Stimulated activated CD4-positive, alpha-beta T cell treated with anti-CD3 and anti-CD28 coated beads, Interleukin-1b, Interleukin-23, amount 100 ng/mL, for 4 hours (primary cell): ENCODE results near the gene NKAIN2.

Experiments
- DNase-seq, 2 donors: peaks; one replicate each; pipeline ENCODE4 v3.0.0-alpha.2; 2020; ENCODE audit warnings: low read depth in 2 of 2

NKAIN2 gene

GRCh38 chr6:124029567-124029966, 225.9 kb downstream of the NKAIN2 start:
- DNase-seq: no peak

- DNase-seq: no peak
Observed at GRCh38 chr6:124033501-124033900, 229.8 kb downstream of the NKAIN2 start.

GRCh38 chr6:124036384-124036783, 232.7 kb downstream of the NKAIN2 start:
- no peak for DNase-seq

GRCh38 chr6:124040655-124041054, 237.0 kb downstream of the NKAIN2 start:
- no peak for DNase-seq

- no peak for DNase-seq
Observed at GRCh38 chr6:124052120-124052519, 248.5 kb downstream of the NKAIN2 start.

GRCh38 chr6:124053315-124053714, 249.7 kb downstream of the NKAIN2 start:
- DNase-seq: no peak

- DNase-seq: no peak
Observed at GRCh38 chr6:124054034-124054433, 250.4 kb downstream of the NKAIN2 start.

- DNase-seq: no peak
Observed at GRCh38 chr6:124055395-124055794, 251.7 kb downstream of the NKAIN2 start.

- DNase-seq: no peak
Observed at GRCh38 chr6:124055963-124056362, 252.3 kb downstream of the NKAIN2 start.

GRCh38 chr6:124056407-124057334, 253.0 kb downstream of the NKAIN2 start:
- no peak for DNase-seq

GRCh38 chr6:124057461-124057860, 253.8 kb downstream of the NKAIN2 start:
- DNase-seq: no peak

- DNase-seq: no peak
Observed at GRCh38 chr6:124064317-124065113, 260.9 kb downstream of the NKAIN2 start.

- no peak for DNase-seq
Observed at GRCh38 chr6:124066269-124066668, 262.6 kb downstream of the NKAIN2 start.

- DNase-seq: no peak
Observed at GRCh38 chr6:124066946-124067552, 263.4 kb downstream of the NKAIN2 start.

- no peak for DNase-seq
Observed at GRCh38 chr6:124069230-124069950, 265.7 kb downstream of the NKAIN2 start.

GRCh38 chr6:124073021-124073420, 269.4 kb downstream of the NKAIN2 start:
- DNase-seq: no peak

GRCh38 chr6:124073820-124074587, 270.3 kb downstream of the NKAIN2 start:
- no peak for DNase-seq

- no peak for DNase-seq
Observed at GRCh38 chr6:124074606-124075005, 270.9 kb downstream of the NKAIN2 start.

- no peak for DNase-seq
Observed at GRCh38 chr6:124076336-124077048, 272.8 kb downstream of the NKAIN2 start.

GRCh38 chr6:124078169-124078568, 274.5 kb downstream of the NKAIN2 start:
- no peak for DNase-seq
